Astrocyte of the cerebellum (primary cell): Measurements from ENCODE around the gene OR2A2.

Experiments used
- DNase-seq: peaks from one replicate; pipeline ENCODE4 v3.0.0-alpha.2; 2011; ENCODE audit warnings: low read depth
- H3K4me3 ChIP-seq: 2 replicates; pipeline ENCODE4 v1.5.1; 2011; ENCODE audit warnings: mild to moderate bottlenecking, low read depth, low read length, moderate library complexity
- in situ Hi-C: cut with HindIII; loops from 2 replicates; pipeline ENCODE4 v1.10.0; 2017; ENCODE audit warnings: low sequenced_read_pairs
- TF ChIP-seq, protein P1 (sequence below): IDR thresholded peaks from 2 replicates; pipeline ENCODE4 v1.5.1; 2012; ENCODE audit warnings: low read length, low read depth, moderate library complexity, mild to moderate bottlenecking; ENCODE audit errors: missing control alignments

The OR2A2 gene

DNA sequence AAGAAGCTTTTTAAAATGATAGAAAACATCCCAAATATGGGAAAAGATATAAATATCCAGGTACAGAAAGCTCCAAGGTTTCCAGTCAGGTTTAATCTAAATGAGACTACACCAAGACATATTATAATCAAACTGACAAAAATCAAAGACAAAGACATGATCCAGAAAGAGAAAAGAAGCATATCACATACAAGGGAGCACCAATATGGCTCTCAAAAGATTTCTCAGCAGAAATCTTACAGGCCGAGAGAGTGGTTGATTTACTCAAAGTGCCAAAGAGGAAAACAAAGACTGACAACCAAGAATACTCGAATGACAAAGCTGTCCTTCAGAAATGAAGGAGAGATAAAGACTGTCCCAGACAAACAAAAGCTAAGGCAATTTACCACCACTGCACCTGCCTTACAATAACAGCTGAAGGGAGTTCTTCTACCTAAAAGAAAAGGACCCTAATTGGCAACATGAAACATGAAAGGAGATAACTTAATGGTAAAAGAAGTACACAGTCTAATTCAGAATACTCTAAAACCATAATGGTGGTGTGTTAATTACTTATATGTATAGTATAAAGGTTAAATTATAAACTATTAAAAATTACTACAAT, 38.9 kb downstream of the OR2A2 start:
- in situ Hi-C loops: no loop called here
- TF ChIP-seq, protein P1, sequence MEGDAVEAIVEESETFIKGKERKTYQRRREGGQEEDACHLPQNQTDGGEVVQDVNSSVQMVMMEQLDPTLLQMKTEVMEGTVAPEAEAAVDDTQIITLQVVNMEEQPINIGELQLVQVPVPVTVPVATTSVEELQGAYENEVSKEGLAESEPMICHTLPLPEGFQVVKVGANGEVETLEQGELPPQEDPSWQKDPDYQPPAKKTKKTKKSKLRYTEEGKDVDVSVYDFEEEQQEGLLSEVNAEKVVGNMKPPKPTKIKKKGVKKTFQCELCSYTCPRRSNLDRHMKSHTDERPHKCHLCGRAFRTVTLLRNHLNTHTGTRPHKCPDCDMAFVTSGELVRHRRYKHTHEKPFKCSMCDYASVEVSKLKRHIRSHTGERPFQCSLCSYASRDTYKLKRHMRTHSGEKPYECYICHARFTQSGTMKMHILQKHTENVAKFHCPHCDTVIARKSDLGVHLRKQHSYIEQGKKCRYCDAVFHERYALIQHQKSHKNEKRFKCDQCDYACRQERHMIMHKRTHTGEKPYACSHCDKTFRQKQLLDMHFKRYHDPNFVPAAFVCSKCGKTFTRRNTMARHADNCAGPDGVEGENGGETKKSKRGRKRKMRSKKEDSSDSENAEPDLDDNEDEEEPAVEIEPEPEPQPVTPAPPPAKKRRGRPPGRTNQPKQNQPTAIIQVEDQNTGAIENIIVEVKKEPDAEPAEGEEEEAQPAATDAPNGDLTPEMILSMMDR: no peak
- no peak overlapping the region for H3K4me3 ChIP-seq
- no peak for DNase-seq

DNA sequence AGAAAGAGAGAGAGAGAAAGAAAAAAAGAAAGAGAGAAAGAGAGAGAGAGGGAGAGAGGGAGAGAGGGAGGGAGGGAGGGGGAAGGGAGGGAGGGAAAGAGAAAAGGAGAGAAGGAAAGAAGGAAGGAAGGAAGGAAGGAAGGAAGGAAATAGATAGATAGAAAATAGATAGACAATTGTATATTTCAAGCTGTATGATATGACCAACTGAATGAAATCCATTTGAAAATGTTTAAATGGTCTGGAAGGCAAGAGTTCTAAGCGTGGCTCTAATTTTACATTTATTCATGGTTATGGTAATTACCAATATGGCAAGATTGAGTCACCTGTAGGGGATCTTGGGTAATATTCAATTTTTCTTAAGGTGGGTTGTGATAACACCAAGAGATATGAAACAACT, 49.5 kb downstream of the OR2A2 start:
- TF ChIP-seq, protein P1: no peak
- in situ Hi-C loops: no loop called here
- no peak overlapping the region for H3K4me3 ChIP-seq
- DNase-seq: no peak
